K562 (cell line): ENCODE results near the gene TCF12. TPM values are rescaled to one million over a fixed set of nuclear protein-coding genes. Genes with fewer than 3 reads are reported as not detected.

Experiments used
- ATAC-seq: fragments of 200-7000 bp; cut with Tn5 transposase; 3 replicates; pipeline ENCODE4 v1.9.1; 2020; ENCODE audit warnings: moderate library complexity
- BruUV-seq: library from RNA; stranded (reverse); fragments of 400-500 nt; replicated peaks from 2 replicates; lab custom pipeline; 2021; lab: Mats Ljungman, UMichigan
- CTCF ChIA-PET: fragments of 300-600 bp; formaldehyde crosslinking; extraction: SDS; loops from one replicate; lab custom pipeline; 2021; ENCODE audit warnings: low intra/inter-chr PET ratio; lab: Yijun Ruan, JAX
- POLR2A ChIA-PET: fragments of 300-600, 350-650 bp; sonication (Branson Sonifier 250); formaldehyde crosslinking; extraction: SDS; loops from one replicate; lab custom pipeline; 2021; ENCODE audit warnings: antibody characterized with exemption, inconsistent platforms; lab: Yijun Ruan, JAX
- DNase-seq, 4 experiments: peaks; one replicate each; pipeline versions ENCODE4 v3.0.0 to v3.0.0-alpha.2; 2011 to 2018; ENCODE audit warnings: low spot score in 3 of 4, mixed read lengths in 3 of 4; ENCODE audit errors: extremely low read depth in 1 of 4
- FAIRE-seq: peaks from 2 replicates; lab custom pipeline; 2011; peaks lifted over from hg19 to GRCh38; lab: Jason Lieb, UNC
- H2AFZ ChIP-seq: 2 replicates; pipeline ENCODE4 v1.6.0; 2011; ENCODE audit warnings: low read depth, low read length, control low read depth, inconsistent platforms
- H3K27ac ChIP-seq: fragments of 200-600 bp; 3 replicates; pipeline ENCODE4 v1.8.0; 2011; ENCODE audit warnings: low read depth, mild to moderate bottlenecking, control low read depth, inconsistent platforms, low read length, moderate library complexity, mixed read lengths; ENCODE audit errors: extremely low read depth
- H3K27me3 ChIP-seq, 2 experiments: fragments of 300-600 bp in 1 of 2; 2 replicates in 1 of 2; 3 replicates in 1 of 2; pipeline versions ENCODE4 v1.6.0 to v1.8.0; 2011; ENCODE audit warnings: inconsistent platforms in 2 of 2, low read length in 2 of 2, mild to moderate bottlenecking in 1 of 2, mixed read lengths in 1 of 2, moderate library complexity in 1 of 2; ENCODE audit not compliant: control insufficient read depth in 2 of 2, insufficient read depth in 2 of 2
- H3K36me3 ChIP-seq: fragments of 300-600 bp; 3 replicates; pipeline ENCODE4 v1.8.0; 2011; ENCODE audit warnings: mild to moderate bottlenecking, low read length, inconsistent platforms; ENCODE audit not compliant: control insufficient read depth, insufficient read depth
- H3K4me1 ChIP-seq, 2 experiments: fragments of 200-600 bp in 1 of 2; replicated peaks in 1 of 2; 2 replicates in 1 of 2; 3 replicates in 1 of 2; pipeline versions ENCODE4 v1.5.1 to v1.8.0; 2011; ENCODE audit warnings: inconsistent platforms in 2 of 2, low read length in 2 of 2, mild to moderate bottlenecking in 1 of 2, mixed read lengths in 1 of 2, moderate library complexity in 1 of 2; ENCODE audit not compliant: control insufficient read depth in 2 of 2, insufficient read depth in 2 of 2
- H3K4me2 ChIP-seq: 2 replicates; pipeline ENCODE4 v1.6.1; 2011; ENCODE audit warnings: low read length, control low read depth, inconsistent platforms, mixed read lengths; ENCODE audit not compliant: insufficient read depth
- H3K4me3 ChIP-seq: fragments of 200-600 bp; sonication (generic), shearing (Covaris generic); 2 replicates; pipeline ENCODE4 v1.5.1; 2016; ENCODE audit warnings: control low read depth, inconsistent platforms
- H3K79me2 ChIP-seq: fragments of 200-600 bp; 3 replicates; pipeline ENCODE4 v1.8.0; 2011; ENCODE audit warnings: low read length, inconsistent platforms; ENCODE audit not compliant: control insufficient read depth, insufficient read depth
- H3K9ac ChIP-seq, 2 experiments: 2 replicates each; pipeline versions ENCODE4 v1.6.0 to v1.6.1; 2011; ENCODE audit warnings: low read depth in 2 of 2, low read length in 2 of 2, control low read depth in 1 of 2, inconsistent platforms in 1 of 2, mild to moderate bottlenecking in 1 of 2, mixed read lengths in 1 of 2; ENCODE audit not compliant: insufficient read depth in 1 of 2
- H3K9me1 ChIP-seq: one replicate; pipeline ENCODE4 v1.6.0; 2011; ENCODE audit warnings: inconsistent platforms, mild to moderate bottlenecking, low read length, moderate library complexity; ENCODE audit not compliant: control insufficient read depth, insufficient read depth
- H3K9me3 ChIP-seq: replicated peaks from 2 replicates; pipeline ENCODE4 v1.5.1; 2011; ENCODE audit warnings: low read depth, low read length, inconsistent platforms; ENCODE audit not compliant: control insufficient read depth, insufficient read depth
- H4K20me1 ChIP-seq: replicated peaks from 2 replicates; pipeline ENCODE4 v1.6.1; 2011; ENCODE audit warnings: low read length, inconsistent platforms, mixed read lengths; ENCODE audit not compliant: control insufficient read depth, insufficient read depth
- DPF2 ChIP-seq: fragments of 450-650 bp; IDR thresholded peaks from 2 replicates; pipeline ENCODE4 v1.6.1; 2016
- EGR1 ChIP-seq: fragments of 450-650 bp; conservative IDR thresholded peaks from 2 replicates; pipeline ENCODE4 v1.6.1; 2017; ENCODE audit warnings: mild to moderate bottlenecking
- GTF2E2 ChIP-seq: fragments of 200-800 bp; sonication (Bioruptor generic); IDR thresholded peaks from 2 replicates; pipeline ENCODE4 v1.6.1; 2016; ENCODE audit warnings: missing genetic modification characterization, missing compliant biosample characterization
- KDM2B ChIP-seq: fragments of 250-450 bp; sonication (Bioruptor Pico); IDR thresholded peaks from 2 replicates; pipeline ENCODE4 v1.8.0; 2021; ENCODE audit warnings: mild to moderate bottlenecking, moderate library complexity
- MAX ChIP-seq: sonication (generic); formaldehyde crosslinking; IDR thresholded peaks from 2 replicates; pipeline ENCODE4 v1.9.0; 2022; ENCODE audit warnings: mild to moderate bottlenecking, missing genetic modification reagents
- NCOA4 ChIP-seq: fragments of 450-650 bp; IDR thresholded peaks from 2 replicates; pipeline ENCODE4 v1.6.1; 2018; ENCODE audit warnings: mild to moderate bottlenecking; ENCODE audit not compliant: partially characterized antibody
- NFRKB ChIP-seq: fragments of 450-650 bp; IDR thresholded peaks from 2 replicates; pipeline ENCODE4 v1.6.1; 2016; ENCODE audit warnings: low read depth
- RAD21 ChIP-seq, 2 experiments: fragments of 250-450 bp in 1 of 2; fragments of 450-650 bp in 1 of 2; sonication (Bioruptor Pico) in 1 of 2; formaldehyde crosslinking in 1 of 2; IDR thresholded peaks in 1 of 2; conservative IDR thresholded peaks in 1 of 2; 2 replicates each; pipeline versions ENCODE4 v1.4.0 to v1.8.0; 2020 to 2022; ENCODE audit warnings: mild to moderate bottlenecking in 2 of 2, moderate library complexity in 1 of 2
- RFX7 ChIP-seq: fragments of 250-450 bp; sonication (Bioruptor Pico); IDR thresholded peaks from 2 replicates; pipeline ENCODE4 v1.5.1; 2021; ENCODE audit warnings: mild to moderate bottlenecking
- WGBS: fragments of 100-300 bp; shearing (Covaris generic); methylation state at CpG from one replicate; pipeline ENCODE4 v1.1.6; 2016; ENCODE audit warnings: low coverage, mixed read lengths; ENCODE audit not compliant: insufficient coverage; ENCODE audit errors: missing lambda C conversion rate; 5-methylcytosine and 5-hydroxymethylcytosine counted together
- in situ Hi-C: fragments of 300-500 bp; cut with MboI; formaldehyde crosslinking; loops from 4 replicates; pipeline ENCODE4 v1.15.0; 2018; ENCODE audit warnings: inconsistent platforms, mixed read lengths
- intact Hi-C: fragments of 100-400 bp; cut with micrococcal nuclease; formaldehyde crosslinking; loops from 2 replicates; pipeline ENCODE4 v1.14.2; 2022
- polyA plus RNA-seq, 8 experiments: library from polyadenylated mRNA; depleted of rRNA in 4 of 8; stranded (reverse) in 5 of 8; unstranded in 3 of 8; fragments of >200 nt; fragmentation: Nextera tagmentation in 2 of 8; fragmentation: Illumina TruSeq in 1 of 8; extraction: Ambion mirVana in 2 of 8; extraction: Trizol in 1 of 8; gene quantifications; 2 replicates each; pipeline versions ENCODE4 v1.2.1 to v1.2.3, GENCODE V29; 2011 to 2014; ENCODE audit warnings: inconsistent platforms in 1 of 8, missing spikeins in 1 of 8
- total RNA-seq, 7 experiments: library from RNA; depleted of rRNA in 6 of 7; stranded (reverse); fragments of >200 nt in 6 of 7; fragmentation: Illumina TruSeq in 2 of 7; extraction: Trizol in 2 of 7; gene quantifications; 2 replicates each; pipeline versions ENCODE4 v1.2.1 to v1.2.3, GENCODE V29; 2011 to 2021; ENCODE audit warnings: low replicate concordance in 1 of 7
- TF ChIP-seq, protein P1 (sequence below): fragments of 450-650 bp; formaldehyde crosslinking; IDR thresholded peaks from 2 replicates; pipeline ENCODE4 v1.4.0; 2020; ENCODE audit warnings: mild to moderate bottlenecking, moderate library complexity
- TF ChIP-seq, protein P2 (sequence below): fragments of 250-450 bp; sonication (Bioruptor Pico); IDR thresholded peaks from 2 replicates; pipeline ENCODE4 v1.8.0; 2022; ENCODE audit warnings: inconsistent platforms, mild to moderate bottlenecking, moderate library complexity, borderline replicate concordance

Gene TCF12
- total and polyA plus RNA-seq, 9 of the 15 experiments (the other 6 are each of a cell fraction or from before 2014, with no cell fraction given): 10.5 to 132 (median 52.9) TPM

GRCh38 chr15:57335719-57336118, 417.3 kb downstream of the TCF12 start:
- Histone ChIP-seq H3K4me2 (no peak overlapping the region; the same call in 1 of the 2 replicates), H3K36me3 (no peaks in the 10 kb centered on the region), H3K27ac (peak overlapping the region; percentile 32; the same call in 1 of the 3 replicates), H3K79me2 (no peaks in the 10 kb centered on the region), H4K20me1 (no peaks in the 10 kb centered on the region), H3K9ac (peak overlapping the region in 1 of 2 experiments; percentile 39; a peak in 1 of 4 replicates), H3K27me3 (no peaks in the 10 kb centered on the region), H3K9me1 (no peaks in the 10 kb centered on the region), H3K4me1 (peaks cover 28 to 31% of the 10 kb centered on the region in 2 experiments), H3K9me3 (no peaks in the 10 kb centered on the region), H2AFZ (peak overlapping the region; percentile 91), H3K4me3 (no peak overlapping the region)
- intact Hi-C loops (no loop called here), in situ Hi-C loops (no loop called here)
- FAIRE-seq: no peak
- DNase-seq: peak in 1 of 4 experiments; percentile 22
- WGBS: 53% methylated on average over 7 of the region's 7 CpGs
- ATAC-seq: peak; percentile 15; the same call in 1 of the 3 replicates
- ChIA-PET POLR2A (interaction anchor here (0.7 kb wide), 1 partner anchor 164 kb away, joined by 3 read pairs; no protein-coding TSS in a partner anchor), CTCF (no interaction called here)
- TF ChIP-seq RFX7 (CRISPR knock-in tag): no peak
- TF ChIP-seq DPF2: 0 out of 2 replicates have a peak, but pooled peaks have one; percentile 5
- no TSS peak for BruUV-seq

DNA sequence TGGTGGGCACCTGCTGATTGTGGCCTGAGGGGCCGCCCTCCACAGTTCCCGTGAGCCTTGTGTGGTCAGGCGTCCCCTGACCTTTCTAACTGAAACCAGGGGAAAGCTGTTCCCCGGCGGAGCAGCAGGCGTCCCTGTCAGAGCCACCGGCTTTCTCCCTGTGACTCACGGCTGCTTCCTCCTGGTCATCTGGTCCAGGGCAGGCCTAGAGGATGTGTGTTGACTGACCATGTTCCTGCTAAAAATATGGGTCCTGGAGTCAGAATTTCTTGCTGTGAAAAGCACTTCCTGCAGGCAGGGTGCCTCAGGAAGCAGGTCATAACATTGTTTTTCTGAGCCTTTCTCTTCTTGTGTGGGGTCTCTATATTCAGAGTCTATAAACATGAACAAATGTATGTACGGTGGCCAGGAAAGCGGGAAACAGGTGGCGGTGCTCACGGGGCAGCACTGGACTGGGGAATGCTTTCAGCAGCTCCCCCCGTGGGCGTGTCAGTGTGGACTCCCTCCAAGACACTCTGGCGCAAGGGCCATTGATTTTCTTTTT, 419.5 kb downstream of the TCF12 start:
- no peaks in the 10 kb centered on the region for H3K9me3 ChIP-seq
- H4K20me1 ChIP-seq: no peaks in the 10 kb centered on the region
- H3K4me1 ChIP-seq: peaks cover 25% of the 10 kb centered on the region in 2 experiments
- H3K27me3 ChIP-seq: no peaks in the 10 kb centered on the region
- no peaks in the 10 kb centered on the region for H3K9me1 ChIP-seq
- intact Hi-C loops (no loop called here), in situ Hi-C loops (no loop called here)
- ChIA-PET CTCF (no interaction called here), POLR2A (interaction anchor here (0.8 to 1.6 kb wide), 2 partner anchors 9 to 15 kb away, joined by 3 to 5 read pairs; no protein-coding TSS in a partner anchor)
- H3K4me2 ChIP-seq: no peak overlapping the region
- FAIRE-seq (peak; percentile 76), DNase-seq (peak in 1 of 4 experiments; percentile 62), ATAC-seq (peak; percentile 79)
- no peak overlapping the region for H3K4me3 ChIP-seq
- H3K36me3 ChIP-seq: no peaks in the 10 kb centered on the region
- no peaks in the 10 kb centered on the region for H3K79me2 ChIP-seq
- 50% methylated on average over 12 of the region's 15 CpGs for WGBS
- no peak overlapping the region for H3K27ac ChIP-seq
- peak overlapping the region in 1 of 2 experiments; percentile 77; a peak in 1 of 4 replicates for H3K9ac ChIP-seq
- no TSS peak for BruUV-seq
- H2AFZ ChIP-seq: peak overlapping the region; percentile 81
- no peak for TF ChIP-seq KDM2B (CRISPR knock-in tag)
- no peak for TF ChIP-seq NCOA4
- TF ChIP-seq RAD21 (CRISPR knock-in tag; conservative IDR thresholded peaks at IDR 0.05 in 1 of 2, IDR thresholded peaks at IDR 0.05 in 1 of 2): peak; percentile 40 to 75
- TF ChIP-seq, protein P1, sequence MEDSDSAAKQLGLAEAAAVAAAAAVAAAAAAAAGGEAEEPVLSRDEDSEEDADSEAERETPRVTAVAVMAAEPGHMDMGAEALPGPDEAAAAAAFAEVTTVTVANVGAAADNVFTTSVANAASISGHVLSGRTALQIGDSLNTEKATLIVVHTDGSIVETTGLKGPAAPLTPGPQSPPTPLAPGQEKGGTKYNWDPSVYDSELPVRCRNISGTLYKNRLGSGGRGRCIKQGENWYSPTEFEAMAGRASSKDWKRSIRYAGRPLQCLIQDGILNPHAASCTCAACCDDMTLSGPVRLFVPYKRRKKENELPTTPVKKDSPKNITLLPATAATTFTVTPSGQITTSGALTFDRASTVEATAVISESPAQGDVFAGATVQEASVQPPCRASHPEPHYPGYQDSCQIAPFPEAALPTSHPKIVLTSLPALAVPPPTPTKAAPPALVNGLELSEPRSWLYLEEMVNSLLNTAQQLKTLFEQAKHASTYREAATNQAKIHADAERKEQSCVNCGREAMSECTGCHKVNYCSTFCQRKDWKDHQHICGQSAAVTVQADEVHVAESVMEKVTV (CRISPR knock-in tag): no peak
- no peak for TF ChIP-seq EGR1
- peak; percentile 19; the same call in 1 of the 2 replicates for TF ChIP-seq MAX (CRISPR knock-in tag)
- no peak for TF ChIP-seq NFRKB
- TF ChIP-seq GTF2E2: no peak
- TF ChIP-seq, protein P2, sequence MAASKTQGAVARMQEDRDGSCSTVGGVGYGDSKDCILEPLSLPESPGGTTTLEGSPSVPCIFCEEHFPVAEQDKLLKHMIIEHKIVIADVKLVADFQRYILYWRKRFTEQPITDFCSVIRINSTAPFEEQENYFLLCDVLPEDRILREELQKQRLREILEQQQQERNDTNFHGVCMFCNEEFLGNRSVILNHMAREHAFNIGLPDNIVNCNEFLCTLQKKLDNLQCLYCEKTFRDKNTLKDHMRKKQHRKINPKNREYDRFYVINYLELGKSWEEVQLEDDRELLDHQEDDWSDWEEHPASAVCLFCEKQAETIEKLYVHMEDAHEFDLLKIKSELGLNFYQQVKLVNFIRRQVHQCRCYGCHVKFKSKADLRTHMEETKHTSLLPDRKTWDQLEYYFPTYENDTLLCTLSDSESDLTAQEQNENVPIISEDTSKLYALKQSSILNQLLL (CRISPR knock-in tag): no peak
